Activated T-cell treated with anti-CD3 and anti-CD28 coated beads for 48 hours (primary cell): ENCODE measurements around the gene SCAMP4.

Experiments used
- DNase-seq: peaks from one replicate; pipeline ENCODE4 v3.0.0-alpha.2; 2020; ENCODE audit warnings: low read depth

Gene SCAMP4

DNA sequence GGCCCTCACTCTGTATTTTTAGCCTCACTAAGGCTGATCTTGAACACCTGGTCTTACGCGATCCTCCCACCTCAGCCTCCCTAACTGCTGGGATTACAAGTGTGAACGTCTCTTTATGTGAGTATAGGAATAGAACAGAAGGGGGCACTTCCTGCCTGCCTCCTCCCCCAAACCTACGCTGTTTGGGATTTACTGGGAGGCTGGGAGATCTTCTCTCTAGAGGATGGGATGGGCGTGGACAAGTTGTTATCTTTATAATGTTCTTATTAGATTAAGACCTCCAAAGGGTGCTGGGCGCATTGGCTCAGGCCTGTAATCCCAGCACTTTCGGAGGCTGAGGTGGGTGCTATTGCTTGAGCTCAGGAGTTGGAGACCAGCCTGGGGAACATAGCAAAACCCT, 32.9 kb downstream of the SCAMP4 start:
- DNase-seq, result no peak

DNA sequence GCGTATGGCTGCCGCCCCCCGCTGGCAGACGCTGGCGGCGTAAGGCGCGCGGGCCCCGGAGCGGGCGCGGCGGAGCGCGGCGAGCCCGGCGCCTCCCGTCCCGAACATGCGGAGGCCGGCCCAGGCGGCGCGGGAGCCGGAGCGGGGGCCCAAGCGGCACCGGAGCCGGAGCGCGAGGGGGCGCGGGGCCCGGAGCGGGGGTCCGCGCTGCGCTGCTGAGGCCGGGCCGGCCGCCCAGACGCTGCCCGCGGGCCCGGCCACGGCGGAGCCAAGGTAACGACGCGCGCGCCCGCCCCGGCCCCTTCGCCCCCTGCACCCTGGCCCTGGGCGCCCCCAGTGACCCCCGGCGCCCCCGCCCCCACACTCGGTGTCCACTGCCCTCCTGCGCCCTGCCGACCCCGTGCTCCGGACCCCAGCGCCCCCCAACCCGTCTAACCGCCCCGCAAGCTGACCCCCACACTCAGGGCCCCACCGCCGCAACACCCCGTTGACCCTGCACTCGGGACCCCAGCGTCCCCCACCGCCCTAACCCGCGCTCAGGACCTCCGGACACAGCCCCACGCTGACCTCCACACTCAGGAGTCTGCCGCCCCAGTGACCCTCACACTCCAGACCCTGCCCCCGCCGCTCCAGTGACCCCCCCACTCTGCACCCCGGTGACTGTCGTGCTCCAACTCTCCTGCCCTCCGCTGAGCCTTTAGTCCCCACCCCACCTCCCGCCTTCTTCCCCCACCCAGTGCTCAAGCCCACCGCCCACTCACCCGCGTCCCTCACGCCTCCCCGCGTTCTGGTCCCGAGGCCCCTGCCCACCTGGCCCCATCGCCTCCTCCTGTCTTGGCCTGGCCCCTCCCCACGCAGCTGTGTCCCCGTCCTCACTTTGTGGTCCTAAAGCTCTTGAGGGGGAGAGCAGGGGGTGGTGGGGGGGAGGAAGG, 36.2 kb downstream of the SCAMP4 start, which contains the start of gene CSNK1G2:
Gene CSNK1G2, plus strand, starts transcription at position 27 of the 932 bp plus-strand sequence. CDS start 28,601 bp downstream, outside the sequence.
- DNase-seq, result no peak

DNA sequence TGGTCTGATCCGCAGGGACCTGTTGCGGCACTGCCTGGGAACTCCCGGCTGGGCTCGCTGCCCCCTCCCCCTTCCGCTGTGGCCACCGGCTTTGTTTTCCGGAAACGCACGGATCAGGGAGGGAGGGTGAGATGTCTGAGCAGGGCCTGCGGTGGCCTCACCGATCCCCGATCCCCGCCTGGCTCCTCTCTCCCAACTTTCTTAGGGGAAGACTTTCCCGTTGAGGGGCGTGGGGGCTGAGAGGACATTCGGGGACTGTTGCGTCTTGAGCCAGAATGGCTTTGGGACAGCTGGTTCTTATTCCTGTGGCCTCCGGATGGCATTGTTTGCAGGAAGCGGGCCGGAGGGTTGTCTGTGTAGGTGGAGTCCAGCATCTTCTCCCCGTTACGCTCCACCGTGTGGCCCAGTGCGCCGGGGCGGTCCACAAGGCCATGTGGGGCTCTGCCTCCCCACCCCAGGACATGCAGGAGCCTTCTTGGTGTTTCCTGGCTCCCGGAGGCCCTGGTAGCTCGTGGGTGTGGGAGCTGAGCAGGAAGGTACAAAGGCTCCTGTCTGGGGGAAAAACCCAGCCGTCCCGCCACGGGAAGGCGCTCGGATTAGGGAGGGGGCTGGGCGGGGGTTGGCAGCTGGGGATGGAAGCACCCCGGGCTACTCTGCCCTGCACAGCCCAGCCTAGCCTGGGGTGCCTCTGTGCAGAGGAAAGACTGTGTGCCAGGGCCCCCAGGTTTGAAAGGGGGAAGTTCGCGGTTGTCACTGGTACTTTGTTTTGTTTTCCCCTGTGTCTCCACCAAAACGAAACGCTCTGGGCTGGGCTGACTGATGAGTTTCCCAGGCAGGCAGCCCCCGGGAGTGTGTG, 37.1 kb downstream of the SCAMP4 start:
- peak; percentile 65 for DNase-seq

DNA sequence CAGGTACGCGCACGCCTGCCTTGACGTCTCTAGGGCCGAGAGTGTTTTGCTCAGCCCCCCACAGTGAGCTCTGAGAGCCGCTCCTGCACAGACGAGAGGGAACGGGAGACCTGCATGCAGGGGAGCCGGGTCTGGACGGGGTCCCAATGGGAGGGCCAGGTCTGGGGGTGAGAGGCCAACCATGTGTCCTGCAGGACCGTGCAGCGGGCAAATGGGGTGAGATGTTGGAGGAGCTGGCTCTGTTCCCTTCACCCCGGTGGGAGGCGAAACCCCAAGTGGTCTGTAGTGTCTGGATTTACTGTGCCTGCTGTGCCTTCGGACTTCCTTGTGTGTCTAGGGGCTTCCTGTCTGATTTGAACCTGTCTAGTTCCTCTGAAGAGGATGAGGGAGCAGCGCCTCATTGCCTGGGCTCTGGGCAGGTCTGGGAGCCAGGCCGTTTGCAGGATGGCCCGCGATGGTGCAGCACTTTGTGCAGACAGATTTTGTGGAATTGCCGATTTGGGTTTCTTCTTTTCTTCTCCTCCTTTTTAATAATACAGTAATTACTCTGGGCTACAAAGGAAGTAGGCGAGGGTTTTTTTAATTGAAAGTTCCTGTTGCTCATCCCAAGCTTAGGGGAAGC, 37.8 kb downstream of the SCAMP4 start:
- no peak for DNase-seq

DNA sequence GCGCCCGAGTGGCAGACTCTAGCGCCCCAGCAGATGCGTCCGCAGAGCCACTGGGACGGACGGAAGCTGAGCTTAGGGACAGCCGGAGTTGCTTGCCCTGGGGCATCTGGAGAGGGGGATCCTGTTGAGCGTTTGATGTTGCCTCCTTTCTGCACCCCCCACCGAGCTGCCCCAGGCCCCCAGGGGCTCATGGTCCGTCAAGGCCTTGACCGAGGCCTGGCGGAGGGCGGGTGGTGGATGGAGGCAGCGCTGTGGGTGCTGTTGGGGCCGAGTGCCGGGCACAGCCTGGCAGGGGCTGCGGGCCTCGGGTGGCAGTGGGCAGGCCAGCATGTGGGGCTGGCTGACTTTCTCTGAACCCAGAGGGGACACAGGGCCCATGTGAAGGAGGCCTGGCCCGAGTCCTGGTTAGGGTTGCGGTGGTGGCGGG, 38.5 kb downstream of the SCAMP4 start:
- DNase-seq, result no peak

DNA sequence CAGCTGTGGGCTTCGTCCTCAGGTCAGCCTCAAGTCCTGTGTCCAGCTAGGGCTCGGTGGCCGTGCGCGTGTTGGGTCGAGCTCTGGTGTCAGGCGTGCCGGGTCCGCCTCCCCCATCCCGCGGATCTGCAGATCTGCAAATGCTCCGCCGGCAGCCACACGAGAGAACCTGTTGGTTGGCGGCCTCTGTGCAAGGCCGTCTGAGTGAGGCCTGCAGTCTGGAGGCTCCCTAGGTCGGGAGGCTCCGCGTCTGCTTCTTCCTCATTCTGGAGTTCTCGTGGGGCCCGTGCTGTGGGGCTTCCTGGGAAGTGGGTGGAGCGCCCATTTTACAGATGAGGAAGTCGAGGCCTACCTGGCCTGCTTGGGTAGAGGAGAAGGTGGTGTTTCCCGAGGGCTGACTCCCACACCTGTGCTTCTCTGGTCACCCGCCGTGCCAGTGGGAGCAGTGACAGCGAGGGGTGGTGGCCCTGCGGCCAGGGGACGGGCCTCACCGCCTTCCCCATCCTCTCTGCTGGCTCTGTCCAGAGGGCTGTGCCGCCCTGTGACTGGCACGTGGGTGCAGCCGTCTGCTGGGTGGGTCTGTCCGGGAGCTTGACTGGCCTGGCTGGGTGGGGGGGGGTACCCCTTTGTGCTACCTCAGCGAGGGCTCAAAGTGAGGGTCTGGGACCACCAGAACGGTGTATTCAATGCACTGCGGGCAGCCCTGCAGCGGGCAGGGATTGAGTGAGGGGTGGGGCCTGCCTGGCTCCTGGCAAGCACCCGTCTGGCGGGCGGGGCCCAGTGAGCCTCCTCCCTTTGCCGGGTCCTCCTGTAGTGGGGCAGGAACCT, 39.1 kb downstream of the SCAMP4 start:
- no peak for DNase-seq

DNA sequence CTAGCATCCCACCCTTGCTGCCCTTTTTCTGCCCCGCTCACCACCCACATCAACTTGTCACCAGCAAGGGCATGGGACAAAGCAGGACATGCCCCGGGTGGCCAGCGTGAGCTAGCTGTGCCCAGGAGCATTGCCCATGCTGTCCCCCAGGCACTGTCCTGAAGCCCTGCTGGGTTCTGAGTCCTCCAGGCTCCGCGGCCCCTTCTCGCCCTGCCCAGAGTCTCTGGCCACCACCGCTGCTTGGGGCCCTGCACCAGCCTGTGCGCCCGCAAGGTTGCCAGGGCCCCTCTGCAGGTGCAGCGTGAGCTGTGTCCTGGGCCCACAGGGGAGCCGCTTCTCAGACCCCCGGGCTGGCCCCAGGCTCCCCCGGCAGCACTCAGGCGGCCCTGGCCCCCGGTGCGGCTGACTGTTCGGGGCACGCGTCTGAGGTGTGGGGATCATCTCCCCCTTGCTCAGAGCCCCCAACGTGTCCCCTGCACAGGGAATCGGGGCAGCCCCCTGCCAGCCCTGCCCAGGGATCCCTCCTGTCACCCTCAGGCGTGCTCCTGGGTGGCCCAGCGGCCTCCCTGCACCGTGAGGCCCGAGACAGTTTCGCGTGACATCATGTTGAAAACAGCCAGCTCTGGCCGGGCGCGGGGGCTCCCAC, 39.8 kb downstream of the SCAMP4 start:
- DNase-seq, result no peak

DNA sequence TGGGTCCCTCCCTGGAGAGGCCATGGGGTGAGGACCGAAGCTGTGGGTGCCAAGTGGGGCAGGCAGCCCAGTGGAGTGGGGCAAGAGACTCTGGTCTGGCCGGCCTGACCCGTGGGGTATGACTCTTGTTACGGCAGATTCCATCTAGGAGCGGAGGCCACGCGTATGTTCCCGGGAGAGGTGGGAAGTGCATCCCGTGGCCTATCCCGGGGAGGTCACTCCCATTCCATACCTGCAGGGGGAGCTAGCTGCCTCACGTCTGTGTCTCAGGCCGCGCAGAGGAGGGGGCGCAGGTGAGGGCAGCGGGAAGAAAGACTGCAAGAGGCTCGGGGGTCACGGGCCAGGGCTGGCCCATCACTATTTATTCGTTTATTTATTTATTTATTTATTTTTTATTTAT, 40.7 kb downstream of the SCAMP4 start:
- DNase-seq, result peak; percentile 18

DNA sequence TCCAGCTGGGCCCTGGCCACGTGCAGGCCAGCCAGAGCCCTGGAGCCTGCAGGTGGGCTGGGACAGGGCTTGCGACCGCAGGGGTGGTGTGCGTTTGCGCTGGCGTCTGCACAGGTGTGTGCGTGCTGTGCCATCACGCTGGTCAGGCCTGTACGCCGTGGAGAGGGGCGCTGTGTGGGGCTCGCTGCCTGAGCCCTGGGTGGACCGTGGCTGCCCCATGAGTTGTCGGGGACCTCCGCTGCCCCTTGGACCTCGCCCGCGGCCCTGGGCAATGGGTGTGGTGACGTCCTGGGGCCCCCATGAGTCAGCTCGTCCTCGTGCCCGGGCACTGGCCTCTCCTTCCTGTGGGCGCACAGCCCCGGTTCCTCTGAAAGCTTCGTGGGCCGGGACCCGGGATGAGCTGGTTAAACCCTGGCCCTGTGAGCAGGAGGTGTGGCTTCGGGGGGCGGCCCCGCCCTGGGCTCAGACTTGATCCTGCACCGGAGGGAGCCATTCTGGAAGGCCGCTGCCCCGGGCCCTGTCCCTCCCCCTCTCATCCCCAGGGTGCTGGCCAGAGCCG, 42.5 kb downstream of the SCAMP4 start:
- no peak for DNase-seq

DNA sequence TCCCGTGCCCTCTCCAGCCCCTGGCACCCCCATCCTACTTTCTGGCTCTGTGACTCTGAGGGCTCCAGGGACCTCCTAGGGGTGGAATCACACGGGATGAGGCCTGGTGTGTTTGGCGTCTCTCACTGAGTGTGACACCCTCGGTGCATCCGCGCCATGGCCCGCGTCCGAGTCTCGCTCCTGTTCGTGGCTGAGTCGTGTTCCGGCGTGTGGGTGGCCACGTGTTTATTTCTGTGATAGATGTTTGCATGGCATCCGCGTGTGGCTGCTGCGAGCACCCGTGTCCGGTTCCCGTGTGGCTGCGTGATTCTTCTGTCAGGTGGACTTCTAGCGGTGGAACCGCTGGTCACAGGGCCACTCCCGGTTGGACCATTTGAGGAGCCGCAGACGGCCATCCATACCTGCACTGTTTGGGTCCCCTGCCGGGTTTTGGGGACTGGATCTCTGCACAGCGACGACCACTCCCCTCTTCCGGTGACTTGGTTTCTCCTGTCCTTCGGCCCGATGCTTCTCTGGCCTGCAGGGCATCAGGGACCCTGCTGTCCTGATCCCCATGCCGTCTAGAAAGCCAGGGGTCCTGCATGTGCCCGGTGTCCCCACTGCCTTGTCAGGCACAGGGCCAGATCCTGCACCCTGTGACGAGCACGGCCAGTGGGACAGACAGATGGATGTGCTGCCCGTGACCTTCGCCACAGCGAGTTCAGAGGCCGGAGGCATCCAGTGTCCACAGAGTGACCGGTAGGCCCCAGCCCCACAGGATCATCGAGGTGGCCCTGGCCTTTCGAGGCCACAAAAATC, 44.3 kb downstream of the SCAMP4 start:
- no peak for DNase-seq

DNA sequence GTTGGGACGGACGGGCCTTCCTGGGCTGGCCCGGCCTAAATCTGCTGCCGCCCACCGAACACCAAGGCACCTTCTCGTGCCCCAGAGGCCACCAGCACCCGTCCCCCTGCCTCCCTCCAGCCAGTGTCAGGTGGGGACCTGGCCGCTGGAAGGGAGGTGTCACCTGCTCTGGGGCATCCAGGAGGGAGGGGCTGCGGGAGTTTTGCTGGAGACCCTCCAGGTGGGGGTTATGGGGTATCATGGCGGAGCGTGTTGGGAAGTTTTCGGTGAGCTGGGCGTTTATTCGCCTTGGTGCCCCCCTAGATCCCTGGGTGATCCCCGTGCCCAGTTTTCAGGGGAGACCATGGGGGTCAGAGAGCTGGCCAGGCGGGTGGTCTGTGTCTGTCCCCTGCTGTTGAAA, 45.4 kb downstream of the SCAMP4 start:
- no peak for DNase-seq

DNA sequence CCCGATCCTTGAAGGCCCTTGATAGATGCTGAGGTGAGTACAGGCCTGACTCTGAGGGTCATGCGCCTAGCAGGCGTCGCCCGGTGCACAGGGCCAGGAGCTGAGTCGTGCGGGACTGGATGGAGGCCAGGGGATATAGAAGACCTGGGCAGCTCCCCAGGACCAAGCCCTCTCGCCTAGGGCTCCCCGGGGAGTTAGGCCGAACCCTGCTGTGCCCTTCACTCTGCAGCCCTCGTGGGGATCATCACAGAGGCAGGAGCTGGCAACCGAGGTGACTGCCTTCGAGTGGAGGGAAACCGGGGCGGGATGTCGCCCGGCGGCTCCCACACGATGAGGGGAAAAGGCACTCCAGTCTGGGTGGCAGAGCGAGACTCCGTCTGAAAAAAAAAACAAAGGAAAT, 47.4 kb downstream of the SCAMP4 start:
- no peak for DNase-seq

DNA sequence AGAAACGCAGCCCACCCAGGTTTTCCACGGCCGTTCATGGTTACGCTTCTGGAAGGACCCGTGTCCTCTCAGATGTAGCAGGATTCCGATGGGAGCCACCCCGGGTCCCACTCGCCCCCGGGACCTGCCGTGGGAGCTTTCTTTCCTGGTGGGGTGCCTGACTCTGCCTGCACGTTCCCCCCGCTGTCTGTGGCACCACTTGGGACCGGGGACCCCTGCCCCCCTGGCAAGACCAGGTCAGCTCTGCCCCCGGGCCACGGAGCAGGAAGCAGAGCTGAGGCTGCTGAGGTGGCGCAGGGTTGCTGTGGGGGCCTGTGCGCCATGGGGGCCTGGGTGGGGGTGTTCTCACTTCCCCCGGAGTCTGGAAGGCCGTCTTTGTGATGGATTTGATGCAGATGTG, 47.8 kb downstream of the SCAMP4 start:
- no peak for DNase-seq

DNA sequence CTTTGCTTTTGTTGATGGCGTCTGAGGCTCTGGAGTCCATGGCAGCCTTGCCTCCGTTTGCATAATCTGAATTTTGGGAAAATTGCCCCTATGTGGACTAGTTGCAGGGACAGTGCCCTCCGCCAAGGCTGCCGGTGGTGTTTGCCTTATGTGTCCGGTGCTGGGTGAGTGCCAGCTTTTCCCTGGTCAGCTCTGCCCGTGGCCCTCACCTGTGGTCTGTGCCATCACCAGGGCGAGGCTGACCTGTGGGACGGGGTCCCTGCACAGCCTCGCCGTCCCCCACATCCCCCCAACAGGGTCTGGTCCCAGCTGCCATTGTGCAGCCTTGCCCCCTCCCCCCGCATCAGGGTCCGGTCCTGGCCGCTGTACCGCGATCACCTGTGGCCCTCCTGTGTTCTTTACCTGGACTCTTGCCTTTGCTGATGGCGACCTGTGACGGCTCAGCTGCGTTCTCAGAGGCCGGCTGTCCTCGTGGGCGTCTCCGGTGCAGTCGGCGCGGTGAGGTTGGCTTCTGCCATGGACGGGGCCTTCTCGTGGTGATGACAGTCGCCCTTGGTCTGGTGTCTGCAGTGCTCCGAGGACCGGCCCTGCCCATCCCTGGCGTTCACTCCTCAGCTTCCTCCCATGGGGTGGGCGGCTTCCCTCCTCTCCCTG, 48.4 kb downstream of the SCAMP4 start:
- no peak for DNase-seq

DNA sequence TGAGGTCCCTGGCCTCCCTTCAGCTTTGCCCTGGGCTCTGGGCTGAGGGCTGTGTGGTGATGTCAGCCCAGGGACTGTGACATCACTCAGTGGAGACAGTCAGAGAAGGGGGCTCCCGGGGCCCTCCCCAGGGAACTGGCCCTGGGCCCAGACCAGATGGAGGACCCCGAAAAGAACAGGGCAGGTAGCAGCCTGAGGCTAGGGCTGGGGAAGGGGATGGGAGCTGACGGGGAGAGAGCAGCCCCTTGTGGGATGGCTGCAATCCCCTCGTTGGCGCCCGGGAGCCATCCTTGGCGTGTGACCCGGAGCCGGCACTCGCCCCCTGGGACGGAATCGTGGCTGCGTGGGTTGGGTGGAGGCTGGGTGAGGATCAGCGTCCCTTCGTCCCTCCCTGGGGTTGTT, 49.3 kb downstream of the SCAMP4 start:
- DNase-seq, result no peak

DNA sequence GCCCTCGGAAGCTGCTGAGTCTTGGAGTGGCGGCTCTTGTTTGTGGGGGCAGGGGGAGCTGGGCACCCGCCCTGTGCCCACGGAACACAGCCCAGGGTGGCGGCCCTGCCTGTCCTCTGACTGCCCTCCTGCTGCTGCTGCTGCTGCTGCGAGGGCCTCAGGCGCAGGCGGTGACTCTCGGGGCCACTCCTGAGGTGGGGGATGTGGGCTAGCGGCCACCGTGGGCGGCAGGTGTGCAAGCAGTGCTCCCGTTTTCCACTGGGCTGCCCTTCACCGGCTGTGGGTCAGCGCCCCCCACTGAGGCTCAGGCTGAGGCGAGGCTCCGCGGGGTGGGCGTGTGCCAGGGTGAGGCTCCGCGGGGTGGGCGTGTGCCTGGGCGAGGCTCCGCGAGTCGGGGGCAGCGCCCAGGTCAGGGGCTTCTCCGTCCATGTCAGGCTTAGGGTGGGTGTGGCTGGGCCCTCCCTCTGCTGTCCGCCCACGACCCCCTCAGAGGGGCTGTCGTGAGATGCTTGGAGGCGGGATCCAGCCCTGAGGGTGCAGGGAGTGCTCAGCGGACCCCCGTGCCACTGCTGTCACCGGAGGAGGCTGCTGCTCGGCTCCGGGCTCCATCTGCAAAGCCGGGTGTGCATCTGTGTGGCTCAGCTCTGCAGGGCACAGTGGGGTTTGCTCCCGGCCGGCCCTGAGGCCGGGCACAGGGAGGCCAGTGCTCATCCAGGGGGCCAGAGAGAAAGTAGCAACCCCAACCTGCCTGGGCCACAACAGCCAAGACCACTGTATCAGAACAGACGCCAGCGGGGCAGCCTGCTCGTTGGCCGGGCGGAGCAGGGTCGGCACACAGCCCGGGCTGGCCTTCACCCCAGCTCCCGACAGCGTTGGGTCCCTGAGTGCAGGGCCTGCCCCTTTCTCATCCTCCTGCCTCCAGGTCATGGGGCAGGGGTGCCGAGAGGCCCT, 50.2 kb downstream of the SCAMP4 start:
- no peak for DNase-seq

DNA sequence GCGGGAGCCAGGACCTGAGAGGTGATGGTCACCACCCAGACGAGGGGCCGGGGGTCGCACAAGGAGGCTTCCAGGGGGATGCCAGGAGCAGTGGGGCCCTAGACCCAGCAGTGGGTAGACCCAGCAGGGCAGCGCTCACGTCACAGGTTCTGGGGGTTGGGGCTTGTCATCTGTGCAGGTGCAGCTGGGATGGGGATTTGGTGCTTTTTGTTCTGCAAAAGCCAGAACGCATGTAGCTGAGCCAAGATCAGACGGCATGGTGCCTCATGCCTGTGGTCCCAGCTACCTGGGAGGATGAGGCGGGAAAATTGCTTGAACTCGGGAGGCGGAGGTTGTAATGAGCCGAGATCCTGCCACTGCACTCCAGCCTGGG, 50.9 kb downstream of the SCAMP4 start:
- no peak for DNase-seq

DNA sequence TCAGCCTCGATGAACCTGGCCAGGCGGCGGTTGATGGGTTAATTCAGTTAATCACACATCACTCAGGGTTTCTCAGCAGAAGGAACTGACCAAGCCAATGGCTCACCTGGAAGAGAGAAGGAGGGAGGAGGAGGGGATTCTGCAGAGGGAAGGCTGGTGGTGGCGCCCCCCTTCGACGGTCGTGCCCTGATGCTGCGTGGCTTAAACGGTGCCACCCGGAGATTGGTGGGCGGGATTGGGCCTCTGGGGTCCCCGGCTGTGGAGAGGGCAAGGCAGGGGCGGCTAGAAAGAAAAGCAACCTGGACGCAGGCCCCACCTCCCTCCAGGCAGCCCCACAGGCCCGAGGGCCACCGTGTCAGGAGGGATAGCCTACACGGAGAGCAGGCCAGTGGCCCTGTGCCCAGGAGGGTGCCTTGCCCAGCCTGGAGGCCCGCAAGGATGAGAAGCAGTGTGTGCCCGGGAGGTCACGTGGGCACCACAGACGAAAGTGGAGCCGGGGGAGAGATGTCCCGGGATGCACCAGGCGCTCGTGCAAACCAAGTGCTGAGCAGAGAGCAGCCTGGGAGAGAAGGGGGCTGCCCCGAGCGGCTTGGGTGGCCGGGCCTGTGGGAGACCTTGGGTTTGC, 51.8 kb downstream of the SCAMP4 start:
- DNase-seq, result no peak
